ENCODE results near the gene GCDH. TPM values are rescaled to one million over a fixed set of nuclear protein-coding genes. Genes with fewer than 3 reads are reported as not detected.
"Not testable (repeated sequence)": the region's sequence is repeated elsewhere in the genome, so short reads cannot be mapped to it uniquely, and the experiment has no call there.

The GCDH gene
- total RNA-seq, 2 donors from 2014 or later: 25.8 to 48.4 TPM

GRCh38 chr19:12884627-12884925 is 6.4 kb upstream of the GCDH start:
- no peaks in the 10 kb centered on the region for H3K27me3 Mint-ChIP-seq
- H3K27ac Mint-ChIP-seq: peak overlapping the region; percentile 49
- H3K4me3 Mint-ChIP-seq: peak overlapping the region; percentile 88
- no peak for ATAC-seq (replicated peaks)
- H3K4me1 Mint-ChIP-seq: no peaks in the 10 kb centered on the region
- no peaks in the 10 kb centered on the region for H3K9me3 Mint-ChIP-seq
- H3K36me3 Mint-ChIP-seq (ENCODE audit: low read depth): no peaks in the 10 kb centered on the region

- Mint-ChIP-seq H3K4me1 (no peaks in the 10 kb centered on the region), H3K4me3 (peak overlapping the region; percentile 88), H3K27ac (peak overlapping the region; percentile 49), H3K36me3 (ENCODE audit: low read depth) (no peaks in the 10 kb centered on the region), H3K9me3 (no peaks in the 10 kb centered on the region), H3K27me3 (no peaks in the 10 kb centered on the region)
- peak; percentile 72 for ATAC-seq (replicated peaks)
Measured at GRCh38 chr19:12884926-12885748, 5.8 kb upstream of the GCDH start.

GRCh38 chr19:12885749-12886650 is 5.0 kb upstream of the GCDH start:
- H3K9me3 Mint-ChIP-seq: no peaks in the 10 kb centered on the region
- H3K4me1 Mint-ChIP-seq: peaks cover 7% of the 10 kb centered on the region
- ATAC-seq (replicated peaks): peak; percentile 8
- H3K27ac Mint-ChIP-seq: no peak overlapping the region
- peaks cover 6% of the 10 kb centered on the region for H3K36me3 Mint-ChIP-seq (ENCODE audit: low read depth)
- H3K4me3 Mint-ChIP-seq: peak overlapping the region; percentile 88
- no peaks in the 10 kb centered on the region for H3K27me3 Mint-ChIP-seq

DNA sequence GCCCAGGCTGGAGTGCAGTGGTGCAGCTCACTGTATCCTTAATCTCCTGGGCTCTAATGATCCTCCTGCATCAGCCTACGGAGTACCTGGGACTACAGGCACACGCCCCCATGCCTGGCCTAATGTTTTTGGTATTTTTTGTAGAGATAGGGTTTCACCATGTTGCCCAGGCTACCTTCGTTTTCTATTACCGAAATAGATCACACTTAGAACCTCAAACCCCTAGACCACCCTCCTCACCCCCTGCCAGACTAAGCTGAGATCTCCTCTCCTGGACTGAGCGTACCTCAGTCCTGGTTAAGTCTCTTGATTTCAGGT is 4.3 kb upstream of the GCDH start:
- no peaks in the 10 kb centered on the region for H3K9me3 Mint-ChIP-seq
- peaks cover 8% of the 10 kb centered on the region for H3K36me3 Mint-ChIP-seq (ENCODE audit: low read depth)
- no peak overlapping the region for H3K27ac Mint-ChIP-seq
- peaks cover 9% of the 10 kb centered on the region for H3K4me1 Mint-ChIP-seq
- no peaks in the 10 kb centered on the region for H3K27me3 Mint-ChIP-seq
- peak overlapping the region; percentile 66 for H3K4me3 Mint-ChIP-seq
- ATAC-seq (replicated peaks): no peak

GRCh38 chr19:12886969-12887747 is 3.8 kb upstream of the GCDH start, which contains the start of gene KLF1:
Gene KLF1, minus strand, starts transcription at chr19:12887201. Its CDS starts 61 bp downstream, at chr19:12887140.
- ATAC-seq (replicated peaks): no peak
- Mint-ChIP-seq H3K36me3 (ENCODE audit: low read depth) (peaks cover 8% of the 10 kb centered on the region), H3K27ac (no peak within 1 kb of the TSS), H3K27me3 (no peaks in the 10 kb centered on the region), H3K4me1 (peaks cover 9% of the 10 kb centered on the region), H3K4me3 (peak within 1 kb of the TSS; percentile 66), H3K9me3 (no peaks in the 10 kb centered on the region)

GRCh38 chr19:12888006-12888603 is 2.9 kb upstream of the GCDH start:
- Mint-ChIP-seq H3K27ac (no peak overlapping the region), H3K9me3 (no peaks in the 10 kb centered on the region), H3K36me3 (ENCODE audit: low read depth) (peaks cover 9% of the 10 kb centered on the region), H3K4me3 (no peak overlapping the region), H3K27me3 (no peaks in the 10 kb centered on the region), H3K4me1 (peaks cover 9% of the 10 kb centered on the region)
- no peak for ATAC-seq (replicated peaks)

- H3K4me3 Mint-ChIP-seq: peak overlapping the region; percentile 98
- not testable (repeated sequence) for H3K9me3 Mint-ChIP-seq; H3K27me3 Mint-ChIP-seq; H3K4me1 Mint-ChIP-seq; ATAC-seq (replicated peaks)
- H3K27ac Mint-ChIP-seq: peak overlapping the region; percentile 95
- H3K36me3 Mint-ChIP-seq (ENCODE audit: low read depth): peaks cover 32% of the 10 kb centered on the region
Measured at GRCh38 chr19:12890299-12890786, 617 bp upstream of the GCDH start.

- peak overlapping the region; percentile 95 for H3K27ac Mint-ChIP-seq
- peak overlapping the region; percentile 98 for H3K4me3 Mint-ChIP-seq
- no peaks in the 10 kb centered on the region for H3K27me3 Mint-ChIP-seq
- peaks cover 44% of the 10 kb centered on the region for H3K36me3 Mint-ChIP-seq (ENCODE audit: low read depth)
- H3K4me1 Mint-ChIP-seq: peaks cover 9% of the 10 kb centered on the region
- ATAC-seq (replicated peaks): no peak
- no peaks in the 10 kb centered on the region for H3K9me3 Mint-ChIP-seq
Measured at GRCh38 chr19:12891553-12892021, 627 bp downstream of the GCDH start.

- Mint-ChIP-seq H3K27ac (no peak overlapping the region), H3K4me1 (peaks cover 9% of the 10 kb centered on the region), H3K4me3 (peak overlapping the region; percentile 32), H3K36me3 (ENCODE audit: low read depth) (peaks cover 60% of the 10 kb centered on the region), H3K9me3 (no peaks in the 10 kb centered on the region), H3K27me3 (no peaks in the 10 kb centered on the region)
- ATAC-seq (replicated peaks): no peak
Measured at GRCh38 chr19:12893582-12893981, 2.6 kb downstream of the GCDH start.

GRCh38 chr19:12896460-12896859 is 5.5 kb downstream of the GCDH start:
- Mint-ChIP-seq H3K27me3 (no peaks in the 10 kb centered on the region), H3K4me3 (no peak overlapping the region), H3K36me3 (ENCODE audit: low read depth) (peaks cover 72% of the 10 kb centered on the region), H3K9me3 (no peaks in the 10 kb centered on the region), H3K4me1 (no peaks in the 10 kb centered on the region), H3K27ac (no peak overlapping the region)
- no peak for ATAC-seq (replicated peaks)

DNA sequence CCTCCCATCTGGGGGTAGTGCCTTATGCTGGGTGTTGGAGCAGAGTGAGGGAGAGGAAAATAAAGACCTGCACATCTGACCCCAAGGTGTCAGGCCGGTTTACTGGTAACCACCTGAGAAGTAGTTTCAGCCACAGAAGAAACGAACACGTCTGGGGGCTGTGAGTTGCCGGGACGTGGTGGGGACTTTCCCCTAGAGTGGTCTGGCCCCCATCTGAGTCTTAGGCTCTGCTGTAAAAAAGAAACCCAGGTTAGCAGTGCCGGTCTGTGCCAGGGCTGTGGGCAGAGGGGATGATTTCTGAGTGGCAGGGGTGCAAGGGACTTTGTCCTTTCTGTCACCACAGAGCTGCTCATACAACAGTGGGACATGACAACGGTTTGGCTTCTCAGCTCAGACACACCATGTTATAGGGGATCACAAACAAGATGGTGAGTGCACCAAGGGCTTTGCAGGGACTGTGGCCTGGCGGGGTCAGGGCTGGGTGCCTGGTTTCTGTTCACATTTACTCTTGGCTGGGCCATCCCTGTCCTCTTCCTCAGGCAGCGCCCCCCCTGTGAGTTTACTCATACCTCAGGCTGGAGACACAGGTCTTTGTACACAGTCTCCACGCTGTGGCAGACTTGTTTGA is 9.0 kb downstream of the GCDH start:
- no peak overlapping the region for H3K4me3 Mint-ChIP-seq
- H3K27ac Mint-ChIP-seq: peak overlapping the region; percentile 73
- H3K9me3 Mint-ChIP-seq: no peaks in the 10 kb centered on the region
- peaks cover 52% of the 10 kb centered on the region for H3K36me3 Mint-ChIP-seq (ENCODE audit: low read depth)
- no peaks in the 10 kb centered on the region for H3K27me3 Mint-ChIP-seq
- no peaks in the 10 kb centered on the region for H3K4me1 Mint-ChIP-seq
- ATAC-seq (replicated peaks): peak; percentile 95

GRCh38 chr19:12907166-12907565 is 16.2 kb downstream of the GCDH start:
- no peaks in the 10 kb centered on the region for H3K9me3 Mint-ChIP-seq
- peaks cover 4% of the 10 kb centered on the region for H3K36me3 Mint-ChIP-seq (ENCODE audit: low read depth)
- H3K4me1 Mint-ChIP-seq: no peaks in the 10 kb centered on the region
- ATAC-seq (replicated peaks): no peak
- no peak overlapping the region for H3K4me3 Mint-ChIP-seq
- no peak overlapping the region for H3K27ac Mint-ChIP-seq
- H3K27me3 Mint-ChIP-seq: no peaks in the 10 kb centered on the region

GRCh38 chr19:12912571-12912970 is 21.6 kb downstream of the GCDH start:
- Mint-ChIP-seq H3K4me3 (no peak overlapping the region), H3K9me3 (no peaks in the 10 kb centered on the region), H3K36me3 (ENCODE audit: low read depth) (no peaks in the 10 kb centered on the region), H3K4me1 (peaks cover 8% of the 10 kb centered on the region), H3K27me3 (no peaks in the 10 kb centered on the region), H3K27ac (peak overlapping the region; percentile 7)
- ATAC-seq (replicated peaks): no peak
